HG03159 (cell line): Measurements from ENCODE around the gene TREML2.
A peak's percentile ranks its signal among the peaks of the same experiment; 100 is the strongest.
"Not testable (repeated sequence)": the region's sequence is repeated elsewhere in the genome, so short reads cannot be mapped to it uniquely, and the experiment has no call there.

Experiments used
- ATAC-seq: cut with Tn5 transposase; IDR thresholded peaks from one replicate; pipeline ENCODE4 v1.9.1; 2021; ENCODE audit warnings: mild to moderate bottlenecking, moderate library complexity; ENCODE audit not compliant: unreplicated experiment

TREML2 gene

GRCh38 chr6:41209547-41210320, 8.8 kb upstream of the TREML2 start:
- ATAC-seq = no peak

DNA sequence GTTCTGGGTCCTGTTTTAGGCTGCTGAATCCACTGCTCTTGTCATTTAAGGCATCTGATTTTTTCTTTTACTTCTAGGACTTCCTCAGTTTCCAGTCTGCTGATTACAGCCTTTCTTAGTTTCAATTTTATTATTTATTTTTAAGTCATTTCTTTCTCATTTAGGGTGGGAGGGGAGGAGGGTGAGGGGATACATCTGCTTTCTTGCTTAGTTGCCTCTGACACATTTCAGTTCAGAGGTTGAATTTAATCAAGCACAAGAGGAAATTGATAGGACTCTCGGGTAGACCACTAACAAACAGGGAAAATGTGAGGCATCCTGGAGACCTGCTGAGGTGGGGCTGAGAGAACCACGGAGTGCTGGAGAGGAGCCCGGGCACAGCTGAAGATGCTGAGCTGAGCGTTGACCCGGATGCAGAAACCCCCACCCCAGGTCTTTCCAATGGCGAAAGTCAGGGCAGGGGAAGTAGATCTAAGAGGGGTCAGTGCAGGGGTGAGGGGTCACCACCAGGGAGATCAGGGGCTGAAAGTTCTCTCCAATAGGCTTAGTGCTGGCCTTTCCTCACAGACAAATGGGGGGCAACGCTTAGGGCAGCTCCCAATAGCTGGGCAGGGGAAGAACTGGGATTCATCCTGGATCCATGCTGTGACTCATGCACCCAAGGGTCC, 7.6 kb upstream of the TREML2 start:
- ATAC-seq = no peak

- no peak for ATAC-seq
These were observed 3.2 kb upstream of the TREML2 start for GRCh38 chr6:41204156-41204555.

DNA sequence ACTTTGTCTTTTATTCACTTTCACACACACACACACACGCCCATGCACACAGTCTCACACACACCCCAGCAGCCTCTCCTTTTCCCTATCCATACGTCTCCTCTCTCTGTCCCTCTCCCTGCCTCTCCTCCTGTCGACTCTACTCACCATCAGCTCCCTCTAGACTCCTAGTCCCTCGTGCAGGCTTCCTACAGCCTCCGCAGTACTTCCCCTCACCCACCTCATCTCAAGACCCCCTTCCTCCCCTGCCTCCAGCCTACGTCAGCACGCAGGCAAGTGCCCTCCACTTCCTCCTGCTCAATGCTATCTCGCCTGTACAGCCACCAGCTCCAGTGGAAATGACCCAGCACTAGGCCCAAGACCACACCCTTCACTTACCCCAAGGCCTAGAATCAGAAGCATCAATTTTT, 820 bp upstream of the TREML2 start:
- no peak for ATAC-seq

DNA sequence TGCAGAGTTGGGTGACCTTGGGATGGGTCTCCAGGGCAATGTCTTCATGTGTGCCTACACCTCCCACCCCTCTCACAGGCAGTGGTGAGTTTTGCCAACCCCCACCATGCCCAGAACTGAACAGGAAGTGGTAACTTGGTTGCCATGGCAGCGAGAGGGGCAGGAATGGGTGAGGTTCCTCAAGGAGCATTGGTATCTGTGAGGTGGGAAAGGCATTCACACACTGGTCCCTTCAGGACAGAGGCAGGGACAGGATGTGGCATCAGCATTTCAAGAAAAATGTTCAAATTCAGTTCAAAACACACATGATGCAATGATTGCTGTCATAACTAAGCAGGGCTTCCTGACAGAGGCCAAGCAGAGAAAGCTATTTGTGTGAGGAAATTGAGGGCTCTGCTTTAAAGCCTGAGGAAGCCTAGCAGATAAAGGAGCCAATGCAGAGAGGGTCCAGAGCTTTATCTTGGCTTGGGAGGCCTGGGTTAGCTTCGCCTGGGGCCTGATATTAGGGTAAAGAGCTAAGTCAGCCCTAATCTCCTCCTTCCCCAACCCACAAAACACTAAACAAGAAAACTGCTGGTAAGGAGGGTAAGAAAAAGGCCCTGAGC, 551 bp downstream of the TREML2 start:
- no peak for ATAC-seq

DNA sequence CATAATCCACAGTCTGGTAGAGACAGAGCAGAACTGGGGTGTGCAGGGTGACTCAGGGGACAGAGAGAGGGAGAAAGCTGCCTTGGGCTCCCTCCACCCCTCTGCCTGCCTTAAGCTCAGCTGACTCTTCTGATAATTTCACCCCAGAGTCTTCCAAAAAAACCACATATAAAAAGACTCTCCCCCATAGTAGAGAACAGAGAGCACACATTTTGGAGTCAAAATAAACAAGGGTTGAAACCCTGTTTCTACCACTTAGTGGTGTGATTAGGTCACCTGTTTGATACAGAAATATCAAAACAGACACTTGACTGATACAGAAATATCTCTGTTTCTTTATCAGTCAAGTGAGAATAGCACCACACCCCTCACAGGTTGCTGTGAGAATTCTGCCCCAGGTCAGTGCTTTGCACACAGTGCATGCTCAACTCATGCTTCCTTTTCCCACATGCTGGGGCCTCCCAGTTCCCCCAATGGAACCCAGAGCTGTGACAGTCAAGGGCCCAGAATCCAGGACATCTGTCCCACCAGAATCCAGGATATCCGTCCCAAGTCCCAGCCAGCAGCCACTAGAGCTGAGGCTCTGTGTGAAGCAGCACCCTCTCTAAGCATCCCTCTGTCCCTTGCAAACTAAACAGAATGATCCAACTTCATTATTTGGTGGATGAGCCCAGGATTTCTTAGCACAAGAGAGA, 1.2 kb downstream of the TREML2 start:
- ATAC-seq = no peak

GRCh38 chr6:41197234-41197633, 3.7 kb downstream of the TREML2 start:
- no peak for ATAC-seq

DNA sequence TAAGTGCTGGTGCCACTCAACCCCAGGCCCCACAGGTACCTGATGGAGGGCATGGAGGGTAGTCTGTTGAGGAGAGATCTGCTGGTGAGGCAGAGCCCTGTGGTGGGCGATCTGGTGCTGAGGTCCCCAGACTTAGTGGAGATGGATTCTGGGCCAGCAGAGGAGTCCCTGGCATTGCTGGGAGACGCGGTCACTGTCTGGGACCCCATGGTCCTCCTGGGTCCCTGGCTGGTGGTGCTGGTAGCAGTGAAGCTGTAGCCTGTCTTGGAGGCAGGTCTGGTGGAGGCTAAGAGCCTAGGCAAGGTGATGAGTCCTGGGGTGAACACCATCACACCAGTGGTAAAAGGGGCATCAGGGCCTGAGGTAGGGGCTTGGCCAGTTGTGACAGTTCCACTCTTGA, 6.6 kb downstream of the TREML2 start:
- no peak for ATAC-seq

- no peak for ATAC-seq
These were observed 7.1 kb downstream of the TREML2 start for GRCh38 chr6:41193884-41194283.

GRCh38 chr6:41193171-41193734, 7.7 kb downstream of the TREML2 start:
- ATAC-seq = no peak

- ATAC-seq = no peak
These were observed 9.4 kb downstream of the TREML2 start for GRCh38 chr6:41191569-41191968.

- ATAC-seq = no peak
These were observed 10.2 kb downstream of the TREML2 start for GRCh38 chr6:41190791-41191190.

GRCh38 chr6:41189967-41190366, 11.0 kb downstream of the TREML2 start:
- ATAC-seq = no peak

DNA sequence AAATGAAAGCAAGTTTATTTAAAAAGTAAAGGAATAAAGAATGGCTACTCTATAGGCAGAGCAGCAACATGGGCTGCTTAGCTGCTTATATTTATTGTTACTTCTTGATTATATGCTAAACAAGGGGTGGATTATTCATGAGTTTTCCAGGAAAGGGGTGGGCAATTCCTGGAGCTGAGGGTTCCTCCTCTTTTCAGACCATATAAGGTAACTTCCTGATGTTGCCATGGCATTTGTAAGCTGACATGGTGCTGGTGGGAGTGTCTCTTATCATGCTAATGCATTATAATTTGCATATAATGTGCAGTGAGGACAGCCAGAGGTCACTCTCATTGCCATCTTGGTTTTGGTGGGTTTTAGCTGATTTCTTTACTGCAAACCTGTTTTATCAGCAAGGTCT, 11.9 kb downstream of the TREML2 start:
- ATAC-seq = not testable (repeated sequence)

- ATAC-seq = no peak
These were observed 12.7 kb downstream of the TREML2 start for GRCh38 chr6:41187924-41188886.

DNA sequence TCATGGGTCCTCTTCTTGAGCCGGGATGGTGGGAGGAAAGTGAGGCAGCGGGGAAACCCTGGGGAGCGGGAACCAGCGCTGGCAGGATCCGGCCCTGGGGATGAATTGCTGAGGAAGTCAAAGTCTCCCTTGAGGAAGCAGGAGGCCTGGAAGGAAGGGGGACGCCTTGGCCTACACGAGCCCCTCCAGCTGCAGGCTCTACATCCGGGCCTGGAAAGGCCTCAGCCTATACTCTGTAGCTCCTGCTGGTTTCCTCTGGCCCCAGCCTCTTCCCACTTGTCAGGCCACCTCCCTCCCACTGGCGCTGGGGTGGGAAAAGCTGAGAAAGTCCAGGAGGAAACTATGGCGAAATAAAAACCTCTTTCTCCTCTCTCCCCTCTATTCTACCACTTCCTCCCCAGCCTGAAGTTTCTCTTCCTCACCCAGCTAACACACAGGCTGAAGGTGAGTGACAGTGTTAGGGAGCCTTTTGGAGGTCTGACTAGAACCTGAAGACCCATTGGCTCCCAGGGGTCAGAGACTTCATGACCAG, 14.9 kb downstream of the TREML2 start:
- ATAC-seq = no peak

DNA sequence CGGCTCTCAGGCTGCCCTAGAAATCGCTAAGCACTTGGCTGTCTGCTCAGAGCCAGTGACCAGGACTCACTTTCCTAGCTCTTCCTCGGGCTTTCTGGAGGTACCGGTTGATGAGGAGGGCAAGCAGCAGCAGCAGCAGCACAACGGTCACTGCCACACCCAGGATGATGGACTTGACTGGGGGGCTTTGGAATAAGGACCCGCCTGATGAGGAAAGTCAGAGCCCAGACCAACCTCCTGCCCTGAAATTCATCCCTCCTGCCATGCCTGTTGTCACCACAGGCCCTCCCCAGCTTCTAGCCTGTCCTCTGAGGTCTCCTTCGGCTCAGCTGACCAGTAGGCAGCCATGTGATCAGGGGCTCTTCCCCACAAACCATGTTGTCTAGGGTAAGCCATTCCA, 16.2 kb downstream of the TREML2 start:
- ATAC-seq = no peak

GRCh38 chr6:41182069-41183034, 18.6 kb downstream of the TREML2 start:
- peak; percentile 79 for ATAC-seq

- no peak for ATAC-seq
These were observed 19.4 kb downstream of the TREML2 start for GRCh38 chr6:41181566-41181965.
